MCF 10A (cell line): ENCODE results near the gene SCRG1. TPM values are rescaled to one million over a fixed set of nuclear protein-coding genes. Genes with fewer than 3 reads are reported as not detected.
A peak's percentile ranks its signal among the peaks of the same experiment; 100 is the strongest.

Experiments used
- Bru-seq: library from RNA; stranded (reverse); fragments of 400-500 nt; gene quantifications from one replicate; lab custom pipeline; 2021; lab: Mats Ljungman, UMichigan
- BruChase-seq, 2 experiments: library from RNA; stranded (reverse); fragments of 400-500 nt; gene quantifications; one replicate each; lab custom pipeline; 2021; lab: Mats Ljungman, UMichigan
- BruUV-seq: library from RNA; stranded (reverse); fragments of 400-500 nt; replicated peaks from 2 replicates; lab custom pipeline; 2021; lab: Mats Ljungman, UMichigan
- CTCF ChIA-PET: fragments of 300-600 bp; sonication (Branson Sonifier 250); formaldehyde crosslinking; extraction: SDS; loops from one replicate; lab custom pipeline; 2021; ENCODE audit warnings: antibody characterized with exemption, inconsistent platforms; lab: Yijun Ruan, JAX
- POLR2A ChIA-PET: fragments of 300-600, 350-650 bp; sonication (Branson Sonifier 250); formaldehyde crosslinking; extraction: SDS; loops from one replicate; lab custom pipeline; 2020; ENCODE audit warnings: antibody characterized with exemption, inconsistent platforms; lab: Yijun Ruan, JAX
- DNase-seq: peaks from one replicate; pipeline ENCODE4 v3.0.0-alpha.2; 2018; ENCODE audit not compliant: unreplicated experiment
- H3K27ac Mint-ChIP-seq: one replicate; pipeline ENCODE4 v1.8.0; 2022; ENCODE audit warnings: mild to moderate bottlenecking, low read depth, mixed read lengths; ENCODE audit not compliant: unreplicated experiment
- H3K27me3 Mint-ChIP-seq: one replicate; pipeline ENCODE4 v1.8.0; 2022; ENCODE audit warnings: mixed read lengths; ENCODE audit not compliant: insufficient read depth, unreplicated experiment
- H3K36me3 Mint-ChIP-seq: one replicate; pipeline ENCODE4 v1.8.0; 2022; ENCODE audit warnings: mild to moderate bottlenecking, moderate library complexity, mixed read lengths; ENCODE audit not compliant: insufficient read depth, unreplicated experiment
- H3K4me1 Mint-ChIP-seq: one replicate; pipeline ENCODE4 v1.8.0; 2022; ENCODE audit warnings: mixed read lengths; ENCODE audit not compliant: insufficient read depth, unreplicated experiment
- H3K4me3 Mint-ChIP-seq: one replicate; pipeline ENCODE4 v1.8.0; 2022; ENCODE audit warnings: mild to moderate bottlenecking, moderate library complexity, mixed read lengths; ENCODE audit not compliant: unreplicated experiment
- H3K9me3 Mint-ChIP-seq: one replicate; pipeline ENCODE4 v1.8.0; 2022; ENCODE audit warnings: mixed read lengths; ENCODE audit not compliant: unreplicated experiment
- CTCF ChIP-seq: fragments of 200-600 bp; IDR thresholded peaks from one replicate; pipeline ENCODE4 v1.8.0; 2022; ENCODE audit warnings: antibody characterized with exemption, mild to moderate bottlenecking; ENCODE audit not compliant: unreplicated experiment
- intact Hi-C: fragments of 100-400 bp; cut with micrococcal nuclease; formaldehyde crosslinking; loops from 2 replicates; pipeline ENCODE4 v1.14.1; 2022
- long read RNA-seq: library from polyadenylated mRNA; stranded (forward); transcript quantifications from one replicate; pipeline ENCODE4 v2.0.0, GENCODE V29; 2022
- total RNA-seq: library from RNA; stranded (reverse); gene quantifications from 2 replicates; pipeline ENCODE4 v1.2.3, GENCODE V29; 2022

SCRG1 gene
- total RNA-seq (not detected in 2 replicates), Bru-seq, nascent RNA (percentile 15 among the genes with signal in this experiment), BruChase-seq, experiment 1, labeled RNA remaining after a 6-hour chase (percentile 13 among the genes with signal in this experiment), BruChase-seq, experiment 2, labeled RNA remaining after a 2-hour chase (percentile 9 among the genes with signal in this experiment)
- long read RNA-seq, result 0 reads

- DNase-seq, result no peak
- H3K4me3 Mint-ChIP-seq, result no peak within 1 kb of the TSS
- POLR2A ChIA-PET, result interaction anchor here (1.3 kb wide), 1 partner anchor 66 kb away, joined by 3 read pairs; no protein-coding TSS in a partner anchor
- no TSS peak for BruUV-seq
- peaks cover 5% of the 10 kb centered on the region for H3K9me3 Mint-ChIP-seq
- H3K27me3 Mint-ChIP-seq, result no peaks in the 10 kb centered on the region
- TF ChIP-seq CTCF, result no peak
- intact Hi-C loops, result no loop called here
- H3K27ac Mint-ChIP-seq, result no peak within 1 kb of the TSS
- no peaks in the 10 kb centered on the region for H3K4me1 Mint-ChIP-seq
- CTCF ChIA-PET, result interaction anchor here (0.5 kb wide), 1 partner anchor 21 kb away, joined by 3 read pairs; no protein-coding TSS in a partner anchor
- no peaks in the 10 kb centered on the region for H3K36me3 Mint-ChIP-seq
Measured at GRCh38 chr4:173398779-173399415, at the start of gene SCRG1. Gene SCRG1 (minus strand): TSS chr4:173399116. CDS start chr4:173391414, 7,702 bp downstream.

- ChIA-PET CTCF (no interaction called here), POLR2A (no interaction called here)
- Mint-ChIP-seq H3K27ac (no peak overlapping the region), H3K27me3 (no peaks in the 10 kb centered on the region), H3K4me3 (no peak overlapping the region), H3K36me3 (peaks cover 5% of the 10 kb centered on the region), H3K9me3 (no peaks in the 10 kb centered on the region), H3K4me1 (no peaks in the 10 kb centered on the region)
- no peak for DNase-seq
- no TSS peak for BruUV-seq
- intact Hi-C loops, result no loop called here
- TF ChIP-seq CTCF, result no peak
Measured at GRCh38 chr4:173448103-173448502, 49.2 kb upstream of the SCRG1 start.

GRCh38 chr4:173446416-173446815, 47.5 kb upstream of the SCRG1 start:
- H3K27me3 Mint-ChIP-seq, result no peaks in the 10 kb centered on the region
- no TSS peak for BruUV-seq
- TF ChIP-seq CTCF, result no peak
- no peak overlapping the region for H3K27ac Mint-ChIP-seq
- H3K4me3 Mint-ChIP-seq, result no peak overlapping the region
- intact Hi-C loops, result no loop called here
- H3K4me1 Mint-ChIP-seq, result no peaks in the 10 kb centered on the region
- H3K36me3 Mint-ChIP-seq, result peaks cover 9% of the 10 kb centered on the region
- H3K9me3 Mint-ChIP-seq, result no peaks in the 10 kb centered on the region
- ChIA-PET CTCF (no interaction called here), POLR2A (no interaction called here)
- DNase-seq, result no peak

GRCh38 chr4:173443121-173443520, 44.2 kb upstream of the SCRG1 start:
- Mint-ChIP-seq H3K27ac (no peak overlapping the region), H3K36me3 (peaks cover 9% of the 10 kb centered on the region), H3K9me3 (no peaks in the 10 kb centered on the region), H3K4me3 (no peak overlapping the region), H3K27me3 (no peaks in the 10 kb centered on the region), H3K4me1 (no peaks in the 10 kb centered on the region)
- no peak for TF ChIP-seq CTCF
- DNase-seq, result no peak
- CTCF ChIA-PET, result interaction anchor here (0.8 kb wide), 1 partner anchor 14 kb away, joined by 4 read pairs; no protein-coding TSS in a partner anchor
- intact Hi-C loops, result no loop called here
- BruUV-seq, result no TSS peak
- POLR2A ChIA-PET, result interaction anchor here (0.6 kb wide), 1 partner anchor 47 kb away, joined by 3 read pairs; no protein-coding TSS in a partner anchor
